Upper lobe of left lung (tissue), 6 donors: Measurements from ENCODE around the gene RING1. TPM values are rescaled to one million over a fixed set of nuclear protein-coding genes. Genes with fewer than 3 reads are reported as not detected.
A peak's percentile ranks its signal among the peaks of the same experiment; 100 is the strongest.

ENCODE experiments used
- ATAC-seq, 2 donors: fragments of 200-7000 bp; cut with Tn5 transposase; one replicate each; pipeline ENCODE4 v1.9.1; 2022; ENCODE audit warnings: mild to moderate bottlenecking in 2 of 2, moderate library complexity in 2 of 2; ENCODE audit not compliant: low FRiP score in 2 of 2
- DNase-seq, 2 donors: peaks; one replicate each; pipeline ENCODE4 v3.0.0-alpha.2; 2019 to 2020
- H3K27ac ChIP-seq, 4 donors: fragments of 200-600 bp; sonication (generic); one replicate each; pipeline ENCODE4 v1.5.1; 2016 to 2019
- H3K27me3 ChIP-seq, 4 donors: fragments of 200-600 bp; sonication (generic); one replicate each; pipeline ENCODE4 v1.5.1; 2017 to 2019
- H3K36me3 ChIP-seq, 4 donors: fragments of 200-600 bp; sonication (generic); one replicate each; pipeline ENCODE4 v1.5.1; 2016 to 2019
- H3K4me1 ChIP-seq, 4 donors: fragments of 200-600 bp; sonication (generic); one replicate each; pipeline ENCODE4 v1.5.1; 2018 to 2019
- H3K4me3 ChIP-seq, 4 donors: fragments of 200-600 bp; sonication (generic); one replicate each; pipeline ENCODE4 v1.5.1; 2017 to 2019; ENCODE audit warnings: mild to moderate bottlenecking in 2 of 4, moderate library complexity in 1 of 4
- H3K9me3 ChIP-seq, 4 donors: fragments of 200-600 bp; sonication (generic); one replicate each; pipeline ENCODE4 v1.5.1; 2018 to 2019
- EP300 ChIP-seq, 4 donors: sonication (generic); formaldehyde crosslinking; IDR thresholded peaks; one replicate each; pipeline ENCODE4 v1.5.1; 2017; ENCODE audit warnings: antibody characterized with exemption in 4 of 4, control low read depth in 2 of 4
- POLR2A ChIP-seq, 4 donors: fragments of 450-650 bp; IDR thresholded peaks; one replicate each; pipeline ENCODE4 v1.5.1; 2016 to 2017; ENCODE audit warnings: antibody characterized with exemption in 4 of 4, mild to moderate bottlenecking in 2 of 4
- POLR2AphosphoS5 ChIP-seq, 2 donors: sonication (generic); formaldehyde crosslinking; IDR thresholded peaks; one replicate each; pipeline ENCODE4 v1.5.1; 2017; ENCODE audit warnings: antibody characterized with exemption in 2 of 2
- WGBS, 2 donors: methylation state at CpG; one replicate each; pipeline ENCODE4 v1.1.5; 2017 to 2018; 5-methylcytosine and 5-hydroxymethylcytosine counted together
- total RNA-seq, 6 donors: library from RNA; depleted of rRNA in 4 of 6; stranded (reverse); fragments of >200 nt in 4 of 6; gene quantifications; one replicate each; pipeline versions ENCODE4 v1.1.0 to v1.2.1, GENCODE V29; 2016 to 2021
- TF ChIP-seq, protein P1 (sequence below), 6 experiments: fragments of 450-650 bp in 4 of 6; fragments of 200-600 bp in 2 of 6; sonication (generic) in 2 of 6; IDR thresholded peaks; one replicate each; pipeline ENCODE4 v1.5.1; 2016 to 2019; ENCODE audit warnings: antibody characterized with exemption in 6 of 6
- donor health status: DM: no; HTN: no; CAD: no; lungs with moderate emphysema.
- donor health status: DM: no; HTN: yes; CAD: no; lungs with severe emphysema.

The RING1 gene
- total RNA-seq, 6 donors from 2014 or later = 17.9 to 50.6 (median 40.4) TPM

DNA sequence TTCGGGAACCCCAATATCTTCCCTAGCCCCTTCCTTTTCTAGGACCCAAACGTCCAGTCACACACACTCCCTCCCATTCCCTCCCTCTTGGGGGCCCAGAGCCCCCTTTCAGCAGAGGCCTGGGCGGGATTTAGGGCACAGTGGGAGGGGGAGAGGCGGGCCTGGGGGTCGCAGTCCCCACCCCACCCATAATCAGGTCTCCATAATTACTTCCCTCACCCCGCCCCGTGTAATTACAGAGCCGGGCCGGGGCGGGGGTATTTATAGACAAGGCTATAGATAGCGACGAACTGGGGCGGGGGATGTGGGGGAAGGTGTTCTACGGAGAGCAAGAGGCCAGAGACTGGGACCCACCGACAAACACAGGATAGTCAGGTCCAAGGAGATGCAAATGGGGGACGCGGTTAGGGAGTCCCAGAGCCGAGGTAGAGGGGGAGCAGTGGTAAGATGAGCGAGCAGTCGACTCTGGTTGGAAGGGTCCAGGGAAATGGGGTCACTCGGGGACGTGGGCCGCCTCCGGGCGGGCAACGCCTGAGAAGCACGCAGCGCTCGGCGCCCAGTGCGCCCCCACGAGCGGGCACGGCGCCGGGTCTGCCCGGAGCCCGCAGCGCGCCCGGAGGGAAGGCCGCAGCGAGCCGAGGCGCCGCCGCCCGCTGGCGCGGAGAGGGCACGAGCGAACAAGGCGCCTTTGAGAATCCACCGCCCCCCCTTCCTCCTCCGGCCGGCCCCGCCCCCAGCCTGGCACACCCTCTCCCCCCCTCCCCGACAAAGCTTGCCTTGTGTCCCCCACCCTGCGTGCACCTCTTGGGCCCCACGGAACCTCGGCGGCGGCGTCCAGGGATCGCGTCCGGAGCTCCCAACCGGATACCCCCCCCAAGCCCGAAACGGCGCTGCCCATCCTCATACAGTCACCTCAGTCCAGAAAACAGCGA lies 15.4 kb upstream of the RING1 start:
- peaks cover 21 to 26% (median 24%) of the 10 kb centered on the region in 4 donors for H3K4me1 ChIP-seq
- peak overlapping the region in 2 of 4 donors; percentile 50 to 76 for H3K27ac ChIP-seq
- 4 to 5% methylated on average over 29 to 55 of the region's 72 CpGs for WGBS, 2 donors
- peaks cover 0 to 14% (median 9%) of the 10 kb centered on the region in 4 donors for H3K27me3 ChIP-seq
- H3K9me3 ChIP-seq = no peaks in the 10 kb centered on the region
- TF ChIP-seq, protein P1, sequence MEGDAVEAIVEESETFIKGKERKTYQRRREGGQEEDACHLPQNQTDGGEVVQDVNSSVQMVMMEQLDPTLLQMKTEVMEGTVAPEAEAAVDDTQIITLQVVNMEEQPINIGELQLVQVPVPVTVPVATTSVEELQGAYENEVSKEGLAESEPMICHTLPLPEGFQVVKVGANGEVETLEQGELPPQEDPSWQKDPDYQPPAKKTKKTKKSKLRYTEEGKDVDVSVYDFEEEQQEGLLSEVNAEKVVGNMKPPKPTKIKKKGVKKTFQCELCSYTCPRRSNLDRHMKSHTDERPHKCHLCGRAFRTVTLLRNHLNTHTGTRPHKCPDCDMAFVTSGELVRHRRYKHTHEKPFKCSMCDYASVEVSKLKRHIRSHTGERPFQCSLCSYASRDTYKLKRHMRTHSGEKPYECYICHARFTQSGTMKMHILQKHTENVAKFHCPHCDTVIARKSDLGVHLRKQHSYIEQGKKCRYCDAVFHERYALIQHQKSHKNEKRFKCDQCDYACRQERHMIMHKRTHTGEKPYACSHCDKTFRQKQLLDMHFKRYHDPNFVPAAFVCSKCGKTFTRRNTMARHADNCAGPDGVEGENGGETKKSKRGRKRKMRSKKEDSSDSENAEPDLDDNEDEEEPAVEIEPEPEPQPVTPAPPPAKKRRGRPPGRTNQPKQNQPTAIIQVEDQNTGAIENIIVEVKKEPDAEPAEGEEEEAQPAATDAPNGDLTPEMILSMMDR (IDR thresholded peaks at IDR 0.05) = no peak
- no peak for TF ChIP-seq POLR2AphosphoS5 (IDR thresholded peaks at IDR 0.05)
- TF ChIP-seq POLR2A (IDR thresholded peaks at IDR 0.05) = no peak
- no peak for TF ChIP-seq EP300 (IDR thresholded peaks at IDR 0.05)
- H3K36me3 ChIP-seq = peaks cover 16 to 40% (median 32%) of the 10 kb centered on the region in 4 donors
- peak overlapping the region in 3 of 4 donors; percentile 40 to 46 (median 46) for H3K4me3 ChIP-seq
- DNase-seq (peak in 1 of 2 donors; percentile 90), ATAC-seq (no peak)

DNA sequence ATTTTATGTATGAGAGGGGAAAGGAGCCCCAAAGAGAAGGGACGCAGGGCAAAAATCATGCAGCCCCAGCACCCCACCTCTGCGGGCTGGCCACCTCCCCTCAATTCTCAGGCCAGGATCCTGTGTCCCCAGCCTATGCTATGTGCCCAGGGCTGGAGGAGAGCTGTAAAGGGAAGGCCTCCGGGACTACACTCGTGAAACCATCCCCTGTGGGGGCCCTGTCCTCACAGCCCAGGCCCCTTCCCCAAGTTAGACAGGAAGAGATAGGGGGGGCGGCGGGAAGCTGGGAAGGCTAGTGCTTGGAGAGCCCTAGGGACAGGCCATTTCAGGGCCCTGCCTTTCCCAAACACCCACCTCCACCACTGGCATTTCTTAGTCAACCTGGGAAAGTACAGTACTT lies 14.7 kb upstream of the RING1 start:
- TF ChIP-seq, protein P1 (IDR thresholded peaks at IDR 0.05) = no peak
- TF ChIP-seq POLR2A (IDR thresholded peaks at IDR 0.05) = no peak
- ATAC-seq (no peak), DNase-seq (no peak)
- Histone ChIP-seq H3K9me3 (no peaks in the 10 kb centered on the region), H3K36me3 (peaks cover 16 to 40% (median 32%) of the 10 kb centered on the region in 4 donors), H3K4me3 (peak overlapping the region in 2 of 4 donors; percentile 46), H3K4me1 (peaks cover 28 to 32% (median 30%) of the 10 kb centered on the region in 4 donors), H3K27ac (peak overlapping the region in 2 of 4 donors; percentile 50 to 76), H3K27me3 (peaks cover 0 to 14% (median 9%) of the 10 kb centered on the region in 4 donors)
- WGBS, 2 donors = 56 to 68% methylated on average over 5 to 6 of the region's 6 CpGs

DNA sequence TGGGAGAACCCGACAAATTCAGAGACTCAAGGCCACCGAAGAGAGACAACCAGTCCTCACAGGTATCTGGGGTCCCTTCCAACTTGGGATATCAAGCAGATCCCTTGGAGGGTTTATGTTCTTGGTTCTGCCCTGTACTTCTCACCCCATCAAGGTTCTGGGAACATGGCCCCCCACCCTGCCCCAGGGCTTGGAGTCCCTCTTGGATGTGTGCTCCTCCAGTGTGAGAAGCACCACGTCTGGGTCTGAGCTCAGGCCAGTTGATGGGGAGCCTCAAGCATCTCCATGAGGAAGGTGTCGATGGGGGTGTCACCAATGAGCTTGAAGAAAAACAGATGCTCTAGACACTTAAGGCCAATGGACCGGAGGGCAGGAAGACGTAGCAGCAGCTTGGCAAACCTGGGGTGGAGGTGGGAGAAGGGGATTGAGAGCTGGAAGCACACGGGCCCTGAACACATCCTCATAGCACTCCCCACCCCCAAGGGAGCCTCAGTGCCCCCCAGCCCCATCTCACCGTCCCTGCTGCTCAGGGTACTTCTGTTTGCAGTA lies 13.8 kb upstream of the RING1 start:
- ATAC-seq = no peak
- WGBS, 2 donors = 75 to 90% methylated on average over 8 of the region's 8 CpGs

DNA sequence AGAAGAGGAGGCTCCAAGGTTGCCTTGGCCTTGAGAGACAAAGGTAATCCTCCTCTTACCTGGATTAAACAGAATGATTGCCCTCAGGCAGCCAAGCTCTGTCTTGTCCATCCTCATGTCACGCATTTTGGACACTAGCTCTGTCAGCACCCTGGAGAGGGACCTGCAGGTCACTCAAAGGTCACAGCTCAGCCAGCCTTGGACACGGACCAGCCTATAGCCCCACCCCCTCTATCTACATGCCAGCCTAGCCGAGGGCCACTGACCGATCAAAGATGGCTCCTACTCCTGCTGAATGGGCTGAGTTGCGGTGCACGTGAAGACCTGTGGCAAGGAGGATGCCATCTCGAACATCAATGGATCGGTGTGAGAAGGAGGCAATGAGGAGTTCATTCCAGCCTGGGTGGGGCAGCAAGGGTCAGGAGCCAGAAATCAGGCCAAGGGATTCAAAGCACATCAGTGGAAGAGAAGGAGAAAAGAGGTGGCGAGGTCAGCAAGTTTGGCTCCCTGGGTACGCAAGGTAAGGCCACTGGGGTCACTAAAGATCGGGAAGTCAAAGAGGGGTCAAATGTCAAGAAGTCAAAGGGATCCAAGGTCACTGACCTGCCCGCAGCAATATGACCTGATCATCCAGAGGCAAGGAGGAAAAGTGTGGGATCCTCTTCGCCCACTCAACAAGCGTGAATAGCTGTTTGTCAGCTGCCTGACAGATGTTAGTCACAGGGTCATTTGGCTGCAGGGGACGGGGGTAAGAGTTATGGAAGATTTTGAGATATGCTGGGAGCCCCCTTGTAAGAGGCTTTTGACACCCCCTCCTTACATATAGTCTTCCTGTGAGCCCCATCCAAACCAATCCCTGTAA lies 12.8 kb upstream of the RING1 start:
- Histone ChIP-seq H3K27ac (no peak overlapping the region), H3K9me3 (no peaks in the 10 kb centered on the region), H3K4me3 (no peak overlapping the region), H3K27me3 (peaks cover 0 to 14% (median 9%) of the 10 kb centered on the region in 4 donors), H3K4me1 (peaks cover 38 to 45% (median 39%) of the 10 kb centered on the region in 4 donors), H3K36me3 (peaks cover 16 to 40% (median 32%) of the 10 kb centered on the region in 4 donors)
- ATAC-seq = no peak
- DNase-seq = no peak
- TF ChIP-seq POLR2AphosphoS5 (IDR thresholded peaks at IDR 0.05) (no peak), POLR2A (IDR thresholded peaks at IDR 0.05) (no peak), EP300 (IDR thresholded peaks at IDR 0.05) (no peak)
- TF ChIP-seq, protein P1 (IDR thresholded peaks at IDR 0.05) = no peak
- WGBS, 2 donors = 84 to 85% methylated on average over 15 of the region's 15 CpGs

More for the DNA sequence above, 13.8 kb upstream of the RING1 start:
- H3K36me3 ChIP-seq = peaks cover 16 to 40% (median 32%) of the 10 kb centered on the region in 4 donors
- TF ChIP-seq EP300 (IDR thresholded peaks at IDR 0.05) (no peak), POLR2AphosphoS5 (IDR thresholded peaks at IDR 0.05) (no peak), POLR2A (IDR thresholded peaks at IDR 0.05) (no peak)
- TF ChIP-seq, protein P1 (IDR thresholded peaks at IDR 0.05) = no peak
- H3K27me3 ChIP-seq = peaks cover 0 to 14% (median 9%) of the 10 kb centered on the region in 4 donors
- H3K9me3 ChIP-seq = no peaks in the 10 kb centered on the region
- no peak for DNase-seq
- peaks cover 36 to 41% (median 38%) of the 10 kb centered on the region in 4 donors for H3K4me1 ChIP-seq
- no peak overlapping the region for H3K27ac ChIP-seq
- H3K4me3 ChIP-seq = no peak overlapping the region
